ENCODE measurements around the gene EIF1AD.

Gene EIF1AD

DNA sequence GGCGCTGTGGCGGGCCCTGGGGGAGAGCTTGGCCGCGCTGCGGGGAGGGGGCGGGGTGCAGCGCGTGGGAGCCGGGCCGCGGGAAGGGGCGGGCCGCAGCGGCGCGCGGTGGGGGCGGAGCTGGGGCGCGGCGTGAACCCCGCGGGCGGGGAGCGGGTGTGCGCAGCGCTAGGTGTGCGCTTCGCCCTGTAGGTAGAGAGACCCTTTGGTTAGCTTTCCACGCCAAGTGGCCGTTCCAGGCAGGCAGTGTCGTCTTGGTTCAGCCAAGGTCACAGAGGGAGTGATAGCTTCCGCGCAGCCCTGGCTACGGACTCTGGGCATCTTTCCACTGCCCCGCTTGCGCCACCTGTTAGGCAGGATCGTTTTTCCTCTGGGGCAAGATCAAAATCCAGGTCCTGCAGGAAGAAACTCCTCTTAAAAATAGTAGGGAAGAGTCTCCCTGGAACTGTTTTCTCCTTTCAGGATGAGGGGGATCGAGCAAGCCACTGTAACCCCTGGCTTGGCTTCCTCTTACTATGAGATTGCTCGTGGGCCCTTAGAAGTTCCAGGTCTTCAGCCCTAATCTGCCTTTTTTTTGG is 780 bp upstream of the EIF1AD start:
- no peak for DNase-seq

DNA sequence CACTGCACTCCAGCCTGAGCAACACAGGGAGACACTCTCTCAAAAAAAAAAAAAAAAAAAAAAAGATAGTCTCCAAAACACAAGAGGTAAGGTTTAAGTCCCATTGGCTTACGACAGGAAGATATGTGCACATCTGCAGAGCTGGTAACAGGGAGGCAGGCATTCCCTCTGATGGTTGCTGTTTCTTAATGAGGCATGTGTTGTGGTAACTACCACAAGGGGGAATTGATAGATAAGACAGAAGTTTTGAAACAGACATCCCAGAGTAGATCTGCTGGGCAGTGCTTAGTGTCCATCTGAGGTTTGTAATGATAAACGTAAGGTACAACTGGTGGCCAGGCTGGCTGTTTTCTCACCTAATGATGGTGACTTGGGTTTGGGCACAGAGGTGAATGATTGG is 4.7 kb downstream of the EIF1AD start:
- no peak for DNase-seq

DNA sequence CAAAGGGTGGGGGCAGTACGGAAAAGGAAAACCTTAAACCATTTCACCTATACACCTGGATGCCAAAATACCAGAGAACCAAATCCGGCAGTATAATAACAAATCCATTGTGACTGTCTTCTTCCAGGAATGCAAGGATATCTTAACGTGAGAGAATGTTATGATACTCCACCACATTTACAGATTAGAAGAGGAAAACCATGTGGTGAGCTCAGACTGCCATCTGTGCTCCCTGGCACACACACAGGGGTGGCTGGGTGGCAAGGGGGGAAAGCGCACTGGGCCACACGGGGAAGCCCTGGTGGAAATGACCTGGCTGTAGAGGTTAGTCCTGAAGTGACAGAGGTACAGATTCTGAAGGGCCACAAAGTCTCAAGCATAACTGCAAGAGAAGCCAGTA is 9.9 kb downstream of the EIF1AD start:
- no peak for DNase-seq

DNA sequence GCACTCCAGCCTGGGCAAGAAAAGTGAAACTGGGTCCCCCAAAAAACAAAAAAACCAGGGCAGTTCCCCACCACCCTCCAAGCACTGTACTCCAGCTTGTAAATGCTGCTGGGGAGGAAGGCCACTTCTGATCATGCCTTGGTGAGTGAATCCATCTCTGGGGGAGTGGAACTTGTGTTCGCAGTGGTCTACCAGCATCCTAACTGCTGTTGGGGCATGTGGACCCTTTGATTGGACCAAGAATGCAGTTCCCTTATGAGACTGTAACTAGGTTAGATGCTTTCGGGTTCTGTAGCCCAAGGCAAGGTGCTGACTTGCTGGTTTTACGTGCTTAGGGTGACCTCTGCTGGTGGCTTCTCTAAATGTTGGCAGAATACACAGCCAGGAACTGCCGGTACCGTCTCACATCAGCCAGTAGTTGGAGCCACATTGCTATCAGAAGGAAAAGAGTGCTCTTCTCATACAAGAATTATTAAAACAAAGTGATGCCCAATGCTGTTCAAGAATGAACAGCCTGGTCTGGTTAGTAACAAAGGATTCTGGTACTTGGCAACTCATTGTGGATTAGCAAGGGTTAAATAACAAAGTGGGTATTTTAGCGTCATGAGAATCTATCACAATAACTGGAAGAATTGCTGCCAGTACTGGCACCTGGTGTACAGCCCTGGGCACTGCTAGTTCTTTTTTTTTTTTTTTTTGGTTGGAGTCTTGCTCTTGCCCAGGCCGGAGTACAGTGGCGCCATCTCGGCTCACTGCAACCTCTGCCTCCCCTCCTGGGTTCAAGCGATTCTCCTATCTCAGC is 13.0 kb downstream of the EIF1AD start:
- peak; percentile 88 for DNase-seq

DNA sequence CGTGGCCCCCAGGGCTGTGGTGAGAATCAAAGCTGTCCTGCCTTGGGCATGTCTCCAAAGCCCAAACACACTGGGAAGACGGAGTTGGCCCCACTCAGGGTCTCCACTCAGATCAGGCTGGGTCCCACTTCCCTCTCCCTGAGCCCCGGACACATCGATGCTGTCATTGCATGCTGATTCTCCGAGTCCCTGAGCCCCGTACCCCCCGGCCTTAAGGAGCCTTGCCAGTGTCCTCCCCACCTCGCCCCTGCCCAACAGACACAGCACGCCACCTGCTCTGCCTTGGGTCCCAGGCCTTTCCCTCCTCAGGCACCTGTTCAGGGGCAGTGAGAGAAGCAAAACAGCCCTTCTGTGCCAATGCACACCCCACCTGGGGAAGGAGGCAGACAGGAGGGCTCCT is 14.6 kb downstream of the EIF1AD start:
- no peak for DNase-seq

DNA sequence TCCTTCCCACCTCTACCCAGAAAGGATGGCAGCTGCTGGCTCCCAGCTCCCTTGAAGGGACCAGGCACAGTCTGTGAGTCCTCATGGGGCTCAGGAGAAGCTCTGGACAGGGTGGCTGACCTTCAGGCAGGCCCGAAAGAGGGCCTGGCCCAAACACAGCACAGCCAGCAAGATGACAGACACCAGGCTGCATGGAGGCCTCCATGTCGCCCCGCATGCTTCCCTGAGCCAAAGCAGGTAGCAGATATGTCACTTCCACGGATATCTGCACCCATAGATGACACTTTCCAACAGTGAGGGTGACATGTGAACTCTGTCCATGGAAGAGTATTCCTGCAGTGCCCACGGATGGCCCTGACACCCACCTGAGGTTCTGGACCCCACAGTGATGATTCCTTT is 18.4 kb downstream of the EIF1AD start:
- no peak for DNase-seq

DNA sequence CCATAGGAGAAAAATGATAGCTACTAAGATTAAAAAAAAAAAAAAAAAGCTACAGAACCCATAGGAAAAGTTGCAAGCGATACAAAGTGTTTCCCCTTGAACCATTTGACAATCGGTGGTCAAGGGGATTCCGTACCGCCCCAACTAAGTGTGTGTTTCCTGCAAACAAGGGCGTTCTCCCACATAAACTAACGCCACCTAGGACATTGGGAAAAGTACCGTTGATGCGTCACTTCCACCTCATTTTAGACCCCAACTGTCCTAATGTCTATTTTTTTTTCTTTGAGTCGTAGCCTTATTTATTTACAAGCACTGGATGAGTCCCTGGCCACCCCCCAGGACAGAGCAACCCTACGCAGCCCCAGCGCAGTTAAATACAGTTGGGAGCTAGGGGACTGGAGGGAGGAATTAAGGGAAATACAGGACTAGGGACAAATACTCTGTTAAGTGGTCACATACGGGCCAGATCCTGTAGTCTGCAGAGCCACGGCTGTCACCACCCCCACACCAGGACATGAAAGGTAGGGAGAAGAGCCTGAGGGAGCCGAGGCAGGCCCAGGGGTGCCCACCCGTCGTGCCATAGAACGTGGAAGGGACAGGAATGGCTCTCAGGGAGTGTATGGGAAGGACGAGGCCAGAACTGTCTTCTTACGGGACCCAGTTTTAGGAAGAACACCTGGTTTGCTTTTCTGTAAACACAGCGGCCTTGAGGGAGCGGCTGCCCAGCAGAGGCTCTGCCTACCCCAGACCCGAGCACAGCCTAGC is 19.0 kb downstream of the EIF1AD start:
- DNase-seq: no peak

DNA sequence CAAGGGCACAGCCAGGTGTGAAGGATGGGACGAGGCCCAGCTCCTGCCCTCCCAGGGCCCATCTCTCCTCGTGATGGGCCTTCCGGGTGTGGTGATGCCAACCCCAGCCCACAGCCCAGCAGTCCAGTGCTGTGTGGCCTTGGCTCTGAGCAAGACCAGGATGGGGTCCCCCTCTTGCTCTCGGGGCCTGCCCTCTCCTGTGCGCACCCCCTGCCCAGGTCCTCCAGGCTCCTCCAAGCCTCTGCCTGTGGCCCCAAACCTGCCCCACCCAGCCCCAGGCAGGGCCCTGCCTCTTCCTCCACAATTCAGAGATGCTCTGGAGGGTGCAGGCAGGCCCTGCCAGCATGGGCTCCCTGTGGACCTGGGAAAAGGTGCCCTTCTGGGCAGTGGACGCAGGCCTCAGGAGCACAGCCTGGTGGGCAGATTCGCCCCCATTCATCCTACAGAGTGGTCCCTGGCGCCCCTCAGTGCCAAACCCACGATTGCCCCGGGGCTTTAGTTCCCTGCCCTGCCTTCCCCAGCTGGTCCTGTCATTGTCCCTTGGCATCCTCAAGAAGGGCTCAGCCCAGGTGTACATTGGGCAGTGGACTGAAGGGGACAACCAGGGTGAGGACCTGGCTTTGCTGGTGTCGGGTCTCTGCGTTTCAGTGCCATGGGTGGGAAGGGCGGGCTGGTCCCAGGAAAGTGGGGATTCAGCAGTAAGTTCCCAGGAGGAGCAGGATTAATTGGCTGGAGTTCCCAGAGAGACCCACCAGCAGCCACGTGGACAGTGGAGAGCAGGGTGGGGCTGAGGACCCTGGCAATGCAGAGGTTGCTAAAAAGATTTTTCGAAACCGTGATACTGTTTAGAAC is 19.8 kb downstream of the EIF1AD start:
- no peak for DNase-seq

DNA sequence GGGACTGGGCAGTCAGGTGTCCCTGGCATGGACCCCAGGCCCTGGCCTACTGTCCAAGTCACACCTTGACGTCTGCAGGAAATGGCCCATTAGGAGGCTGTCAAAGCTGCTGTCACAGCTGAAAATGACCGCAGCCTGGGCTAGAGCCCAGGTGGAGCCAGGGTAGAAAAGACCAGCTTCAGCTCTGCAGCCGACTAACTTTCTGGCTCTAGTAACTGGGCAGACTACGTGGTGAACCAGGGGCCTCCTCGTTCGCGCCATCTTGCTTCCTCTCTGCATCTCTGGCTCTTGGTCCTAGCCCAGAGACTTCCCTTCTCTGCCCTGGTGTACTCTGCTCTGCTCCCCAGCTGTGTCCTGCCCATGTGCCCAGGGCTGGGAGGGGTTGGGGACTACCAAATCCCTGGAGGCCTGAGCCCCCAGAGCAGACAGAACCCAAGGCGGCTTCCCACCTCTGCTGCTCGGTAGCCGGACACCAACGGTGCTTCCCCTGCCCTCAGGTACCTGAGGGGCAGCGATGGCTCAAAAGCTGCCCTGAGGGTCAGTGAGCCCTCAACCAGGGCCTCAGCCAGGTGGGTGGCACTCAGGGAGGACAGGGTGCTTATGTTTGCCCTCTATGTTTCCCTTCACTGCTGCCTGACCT is 20.7 kb downstream of the EIF1AD start:
- no peak for DNase-seq

DNA sequence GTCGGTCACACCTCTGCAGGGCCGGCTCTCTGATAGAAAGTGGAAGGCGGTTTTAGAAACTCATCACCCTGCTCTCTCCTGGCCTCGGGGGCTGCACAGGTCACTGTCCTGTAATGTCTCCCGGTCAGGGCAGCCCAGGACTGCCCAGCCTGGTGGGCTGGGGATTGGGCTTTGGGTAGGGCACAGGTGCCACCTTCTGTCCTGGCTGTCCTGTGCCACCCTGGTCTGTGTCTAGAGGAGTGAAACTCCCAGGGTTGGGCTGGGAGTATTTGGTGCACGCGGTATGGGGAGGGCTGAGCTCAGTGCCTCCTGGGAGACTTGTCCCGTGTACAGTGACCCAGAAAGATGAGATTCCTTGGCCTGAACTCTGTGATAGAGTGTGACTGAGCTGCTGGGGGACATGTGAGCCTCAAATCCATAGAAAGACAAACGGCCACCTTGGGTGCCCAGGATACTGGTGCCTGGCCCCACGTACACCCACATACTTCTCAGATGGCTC is 22.6 kb downstream of the EIF1AD start:
- DNase-seq: no peak

DNA sequence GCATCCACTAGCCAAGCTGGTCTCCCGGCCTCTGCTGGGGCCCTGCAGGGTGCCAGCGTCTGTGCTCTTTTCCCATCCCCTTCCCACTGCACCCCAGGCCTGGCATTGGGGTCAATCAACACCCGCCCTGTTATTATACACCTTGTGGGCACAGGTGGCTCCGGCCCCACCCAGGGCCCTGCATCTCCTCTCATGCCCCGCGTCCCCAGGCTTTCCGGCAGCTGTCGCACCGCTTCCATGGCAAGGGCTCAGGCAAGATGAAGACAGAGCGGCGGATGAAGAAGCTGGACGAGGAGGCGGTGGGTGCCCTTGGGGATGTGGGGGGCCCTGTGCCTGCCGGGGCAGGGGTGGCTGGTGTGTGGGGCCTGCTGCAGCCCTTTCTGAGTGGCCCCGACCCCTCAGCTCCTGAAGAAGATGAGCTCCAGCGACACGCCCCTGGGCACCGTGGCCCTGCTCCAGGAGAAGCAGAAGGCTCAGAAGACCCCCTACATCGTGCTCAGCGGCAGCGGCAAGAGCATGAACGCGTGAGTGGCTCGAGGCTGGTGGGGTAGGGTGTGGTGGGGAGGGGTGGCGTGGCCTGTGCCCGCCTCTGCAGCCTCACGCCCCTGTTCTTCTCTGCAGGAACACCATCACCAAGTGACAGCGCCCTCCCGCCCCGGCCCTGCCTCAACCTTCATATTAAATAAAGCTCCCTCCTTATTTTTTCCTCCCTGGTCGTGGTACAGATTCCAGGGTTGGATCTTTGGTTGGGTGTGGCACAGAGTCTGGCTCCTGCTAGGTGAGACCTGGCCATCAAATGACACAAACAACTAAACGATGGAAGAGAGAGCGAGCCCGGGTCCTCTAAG is 23.3 kb downstream of the EIF1AD start:
- DNase-seq: no peak

DNA sequence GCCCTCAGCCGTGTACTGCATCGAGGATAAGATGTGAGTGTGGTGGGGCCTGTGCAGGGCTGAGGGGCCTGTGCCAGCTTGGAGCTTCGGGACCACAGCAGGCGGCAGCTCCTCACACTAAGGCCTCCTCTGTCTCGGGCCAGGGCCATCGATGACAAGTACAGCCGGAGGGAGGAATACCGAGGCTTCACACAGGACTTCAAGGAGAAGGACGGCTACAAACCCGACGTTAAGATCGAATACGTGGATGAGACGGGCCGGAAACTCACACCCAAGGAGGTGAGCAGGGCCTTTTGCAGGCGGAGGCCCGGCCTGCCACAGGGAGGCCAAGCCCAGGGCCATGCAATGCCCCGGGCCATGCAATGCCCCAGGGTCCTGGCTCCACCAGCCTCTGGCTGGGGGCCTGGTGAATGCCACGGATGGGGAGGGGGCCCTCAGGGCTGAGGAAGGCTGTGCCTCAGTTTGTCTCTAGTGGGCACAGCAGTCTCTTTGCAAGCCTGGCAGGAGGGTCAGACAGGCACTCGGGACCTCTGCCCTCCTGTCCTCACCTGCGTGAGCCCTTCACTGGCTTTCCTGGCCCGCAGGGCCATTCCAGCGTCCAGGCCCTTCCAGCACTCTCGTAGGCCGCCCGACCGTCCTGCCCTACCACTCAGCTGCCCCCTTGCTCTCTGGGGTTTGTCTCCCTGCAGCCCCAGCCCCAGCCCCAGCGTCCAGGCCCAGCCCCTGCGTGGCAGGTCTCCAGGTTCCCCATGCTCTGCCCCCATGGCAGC is 24.2 kb downstream of the EIF1AD start:
- no peak for DNase-seq

DNA sequence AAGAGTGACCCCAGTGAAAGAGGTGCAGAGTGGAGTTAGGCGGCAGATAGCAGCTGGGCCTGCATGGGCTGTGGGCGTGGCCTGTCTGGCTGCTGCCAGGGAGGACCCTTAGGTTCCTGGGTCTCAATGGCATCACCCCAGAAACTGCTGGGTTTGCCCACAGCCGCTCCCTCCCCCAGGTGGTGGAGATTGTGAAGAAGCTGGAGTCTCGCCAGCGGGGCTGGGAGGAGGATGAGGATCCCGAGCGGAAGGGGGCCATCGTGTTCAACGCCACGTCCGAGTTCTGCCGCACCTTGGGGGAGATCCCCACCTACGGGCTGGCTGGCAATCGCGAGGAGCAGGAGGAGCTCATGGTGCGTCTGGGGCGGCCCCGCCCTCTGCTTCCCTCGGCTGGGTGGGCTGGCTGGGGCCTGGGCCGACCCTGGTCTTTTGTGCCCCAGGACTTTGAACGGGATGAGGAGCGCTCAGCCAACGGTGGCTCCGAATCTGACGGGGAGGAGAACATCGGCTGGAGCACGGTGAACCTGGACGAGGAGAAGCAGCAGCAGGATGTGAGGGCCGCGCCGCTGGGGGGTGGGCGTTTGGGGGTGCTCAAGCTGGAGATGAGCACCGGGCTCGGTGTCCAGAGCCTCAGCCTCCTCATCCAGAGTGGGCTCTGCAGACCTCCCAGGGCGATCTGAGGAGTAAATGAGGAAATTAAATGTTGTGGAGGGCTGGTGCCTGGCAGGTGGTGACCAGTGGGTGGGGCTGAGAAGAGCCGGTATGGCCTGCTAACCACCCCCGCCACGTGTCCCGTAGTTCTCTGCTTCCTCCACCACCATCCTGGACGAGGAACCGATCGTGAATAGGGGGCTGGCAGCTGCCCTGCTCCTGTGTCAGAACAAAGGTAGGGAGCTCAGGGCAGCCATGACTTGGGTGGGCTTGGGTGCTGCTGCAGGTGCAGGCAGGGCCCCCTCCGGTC is 25.5 kb downstream of the EIF1AD start:
- DNase-seq: no peak

DNA sequence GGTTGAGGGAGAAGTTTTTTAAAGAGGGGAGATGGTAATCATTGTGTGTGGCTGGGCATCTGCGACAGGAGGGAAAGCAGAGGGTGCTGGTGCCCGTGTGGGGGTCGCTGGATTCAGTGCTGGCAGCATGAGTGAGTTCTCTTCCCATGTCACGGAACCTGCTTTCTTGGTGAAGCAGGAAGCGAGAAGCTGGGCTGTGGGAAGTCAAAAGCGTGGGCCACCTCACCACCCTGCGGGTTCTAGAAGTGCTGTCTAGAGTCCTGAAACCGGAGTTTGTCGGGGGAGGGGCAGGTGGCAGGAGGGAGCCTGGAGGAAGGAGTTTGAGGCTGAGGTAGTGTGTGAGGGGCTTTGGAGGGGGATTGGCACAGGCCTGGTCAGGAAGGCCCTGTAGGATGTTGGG is 26.2 kb downstream of the EIF1AD start:
- no peak for DNase-seq

DNA sequence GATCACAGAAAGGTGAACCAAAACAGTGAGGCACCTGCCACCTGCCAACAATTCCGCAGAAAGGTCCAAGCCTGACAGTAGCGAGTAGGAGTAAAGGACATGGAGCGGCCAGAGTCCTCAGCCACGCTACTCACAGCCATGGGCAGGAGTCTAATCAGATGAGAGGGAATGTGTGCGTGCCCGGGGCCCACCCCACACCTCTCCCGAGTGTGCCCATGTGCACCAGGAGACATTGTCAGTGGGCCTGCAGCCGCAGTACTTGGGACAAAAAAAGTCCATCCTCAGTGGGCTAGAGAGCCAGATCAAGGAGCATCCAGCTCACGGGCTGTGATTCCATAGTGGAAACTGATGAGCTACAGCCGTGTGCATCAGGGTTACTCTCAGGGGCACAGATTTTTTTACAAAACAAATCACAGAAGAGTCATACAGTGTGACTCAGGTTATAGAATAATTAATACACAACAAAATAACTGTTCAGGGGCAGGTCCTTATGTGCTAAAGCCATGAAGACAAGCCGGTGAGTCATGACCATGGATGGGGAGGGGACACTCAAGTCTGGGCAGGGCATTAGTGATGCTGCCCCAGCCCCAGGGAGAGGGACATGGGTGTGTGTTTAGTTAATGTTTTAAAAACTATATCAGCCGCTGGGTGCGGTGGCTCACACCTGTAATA is 28.4 kb downstream of the EIF1AD start:
- no peak for DNase-seq

DNA sequence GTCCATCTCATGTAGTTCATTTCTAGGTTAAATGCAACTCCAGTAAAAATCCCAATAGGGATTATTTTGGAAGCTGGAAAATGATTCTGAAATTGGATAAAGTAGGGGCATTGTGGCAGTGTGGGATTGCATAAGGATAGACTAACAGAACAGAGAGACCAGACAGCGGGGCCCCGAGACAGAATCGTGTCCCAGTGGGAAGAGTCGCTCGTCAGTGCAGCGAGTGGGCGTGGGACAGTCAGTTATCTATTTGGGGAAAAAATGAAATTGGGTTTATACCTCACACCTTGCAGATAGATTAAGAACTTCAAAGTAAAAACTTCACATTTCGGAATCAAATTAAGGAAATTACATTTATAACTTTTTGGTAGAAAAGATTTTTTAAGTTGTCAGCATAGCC is 29.8 kb downstream of the EIF1AD start:
- DNase-seq: no peak

DNA sequence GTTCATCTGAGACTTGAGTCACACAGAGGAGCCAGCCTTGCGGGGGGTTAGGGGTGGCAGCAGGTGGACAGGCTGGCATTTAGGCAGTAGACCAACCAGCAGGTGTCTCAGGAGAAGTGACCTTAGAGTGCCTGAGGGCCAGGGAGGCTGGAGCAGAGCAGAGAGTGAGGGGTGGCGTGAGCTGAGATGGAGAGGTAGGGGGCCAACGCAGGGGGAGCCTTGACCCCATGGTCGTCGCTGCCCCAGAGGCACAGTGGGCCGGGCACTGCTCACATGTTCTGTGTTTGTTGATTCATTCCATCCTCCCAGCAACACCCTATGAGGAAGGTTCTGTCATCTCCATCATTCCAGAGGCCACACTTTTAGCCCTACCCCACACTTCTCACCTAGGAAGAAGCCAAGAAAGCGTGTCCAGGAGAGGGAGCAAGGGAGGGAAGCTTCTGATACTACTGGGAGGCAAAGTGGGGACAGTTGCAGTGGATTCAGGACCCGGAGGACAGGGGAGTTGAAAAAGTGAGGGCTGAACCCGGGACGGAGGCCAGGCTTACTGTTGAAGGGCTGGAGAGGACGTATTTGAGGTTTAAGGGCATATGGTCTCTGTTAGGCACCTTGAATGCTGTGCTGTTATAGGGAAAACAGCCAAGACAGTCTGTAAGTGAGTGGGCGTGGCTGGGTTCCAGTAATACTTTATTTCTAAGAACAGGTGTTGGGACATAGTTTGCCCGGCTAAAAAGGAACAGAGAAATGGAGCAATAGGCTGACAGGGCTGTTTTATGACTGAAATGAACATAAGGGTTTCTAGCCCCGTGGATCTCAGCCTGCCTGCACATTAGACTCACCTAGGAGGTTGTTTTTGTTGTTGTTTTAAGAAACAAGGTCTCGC is 33.1 kb downstream of the EIF1AD start:
- DNase-seq: no peak

Measured in NCI-H1417 treated with DMSO at 0.1 percent for 48 hours (cell line).